Epidermal melanocyte (primary cell): Measurements from ENCODE around the gene PTGR2.
"Not testable (repeated sequence)": the region's sequence is repeated elsewhere in the genome, so short reads cannot be mapped to it uniquely, and the experiment has no call there.

Source experiments
- DNase-seq: peaks from one replicate; pipeline ENCODE4 v3.0.0; 2011; ENCODE audit warnings: low spot score; ENCODE audit not compliant: insufficient read length

The PTGR2 gene

DNA sequence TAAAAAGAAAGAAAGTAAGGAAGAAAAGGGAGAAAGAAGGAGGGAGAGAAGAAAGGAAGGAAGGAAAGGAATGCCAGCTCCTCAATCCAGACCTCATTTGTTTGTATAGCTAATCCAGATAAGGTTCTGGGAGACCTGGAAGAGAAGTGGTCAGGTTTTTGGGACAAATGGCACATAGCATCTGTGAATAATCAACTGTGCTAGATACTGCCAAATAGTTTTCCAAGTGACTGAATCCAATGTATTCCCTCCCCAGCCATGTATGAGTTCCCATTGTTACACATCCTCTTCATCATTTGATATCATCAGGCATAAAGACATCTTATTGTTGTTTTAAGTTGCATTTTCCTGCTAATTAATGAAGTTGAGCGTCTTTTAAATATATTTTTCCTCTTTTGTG, 18.6 kb upstream of the PTGR2 start:
- no peak for DNase-seq

DNA sequence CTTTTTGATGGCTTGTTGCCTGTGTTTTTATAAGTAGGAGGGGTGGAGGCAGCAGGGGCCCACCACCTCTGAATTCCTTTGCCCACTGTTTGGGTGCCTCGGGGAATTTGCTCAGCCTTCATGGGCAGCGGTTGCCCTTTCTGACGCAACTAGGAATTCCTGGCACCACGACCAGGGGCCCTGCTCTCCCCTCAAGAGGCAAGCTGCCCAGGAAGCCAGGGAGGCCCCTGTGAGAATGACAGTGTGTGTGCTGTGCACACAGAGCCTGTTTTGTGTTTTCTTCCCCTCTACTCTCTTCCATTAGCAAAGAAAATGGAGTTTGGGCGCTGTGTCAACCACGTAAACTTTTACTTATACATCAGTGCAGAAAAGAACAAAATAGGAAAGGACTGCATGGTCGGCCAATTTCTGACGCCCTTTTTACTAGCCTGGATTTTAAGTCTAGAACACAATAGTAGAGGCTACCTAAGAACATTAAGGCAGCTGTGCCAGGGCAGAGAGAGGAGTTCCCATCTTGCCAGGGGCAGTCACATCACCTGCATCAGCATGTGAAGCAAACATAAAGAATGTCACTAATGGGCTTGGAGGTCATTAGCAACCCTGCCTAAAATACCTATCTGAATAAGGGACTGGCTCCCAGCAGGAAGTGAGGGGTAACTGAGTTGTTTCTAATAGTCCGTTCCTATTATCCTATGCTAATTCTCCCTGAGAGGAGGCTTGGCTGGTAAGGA, 17.9 kb upstream of the PTGR2 start:
- peak; percentile 62 for DNase-seq

DNA sequence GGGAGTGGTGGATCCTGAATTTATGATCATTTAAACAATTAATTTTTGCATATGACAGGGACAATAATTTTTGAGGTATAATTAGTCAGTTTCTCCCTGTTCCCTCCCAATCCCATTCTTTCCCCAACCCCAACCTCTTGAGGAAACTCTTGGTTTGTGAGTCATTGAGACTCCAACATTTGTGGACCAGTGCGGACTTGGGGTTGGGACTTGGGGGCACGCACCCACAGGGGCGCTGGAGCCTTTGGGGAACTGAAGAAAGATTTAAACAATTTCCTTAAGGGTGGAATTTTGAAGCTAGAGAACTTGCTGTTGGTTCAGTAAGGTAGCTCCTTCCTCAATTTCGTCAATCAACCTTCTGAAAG, 17.4 kb upstream of the PTGR2 start:
- no peak for DNase-seq

DNA sequence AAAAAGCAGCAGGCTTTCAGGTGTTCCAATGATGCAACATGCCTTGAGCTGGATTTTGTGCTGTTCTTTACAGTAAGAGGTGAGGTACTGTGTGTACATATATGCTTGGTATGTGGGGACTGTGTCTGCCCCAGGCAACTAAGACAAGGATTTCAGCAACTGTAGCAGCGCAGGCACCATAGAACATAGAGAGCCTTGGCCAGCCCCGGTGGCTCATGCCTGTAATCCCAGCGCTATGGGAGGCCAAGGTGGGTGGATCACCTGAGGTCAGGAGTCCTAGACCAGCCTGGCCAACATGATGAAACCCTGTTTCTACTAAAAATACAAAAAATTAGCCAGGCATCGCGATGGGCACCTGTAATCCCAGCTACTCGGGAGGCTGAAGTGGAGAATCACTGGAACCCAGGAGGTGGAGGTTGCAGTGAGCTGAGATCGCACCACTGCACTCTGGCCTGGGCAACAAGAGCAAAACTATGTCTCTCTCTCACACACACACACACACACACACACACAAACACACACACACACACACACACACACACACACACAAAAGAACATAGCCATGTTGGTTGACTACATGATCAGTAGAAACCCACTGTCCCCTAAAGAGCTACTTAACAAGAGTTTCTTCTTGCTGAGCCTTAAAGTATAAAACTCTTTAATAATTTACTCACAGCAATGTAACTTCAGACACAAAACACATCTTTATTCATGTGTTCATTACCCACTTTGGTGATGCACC, 13.2 kb upstream of the PTGR2 start:
- not testable (repeated sequence) for DNase-seq

DNA sequence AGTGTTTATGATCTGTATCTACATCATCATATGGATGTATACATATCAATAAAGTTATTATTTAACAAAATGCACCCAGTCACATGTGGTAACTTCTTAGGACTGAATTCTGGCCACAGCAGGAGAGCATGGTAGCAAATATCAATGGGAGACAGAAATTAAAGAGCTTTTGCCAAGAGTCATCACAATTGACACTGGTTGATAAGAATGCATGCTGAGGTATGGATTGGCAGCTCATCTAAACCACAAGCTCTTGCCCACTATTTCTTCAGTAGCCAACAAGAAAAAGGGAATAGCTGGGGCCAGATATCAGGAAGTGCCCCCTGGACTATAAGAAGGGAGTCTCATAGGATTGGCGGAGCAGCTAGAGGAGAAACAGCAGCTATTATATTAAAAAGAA, 9.4 kb upstream of the PTGR2 start:
- DNase-seq = no peak

DNA sequence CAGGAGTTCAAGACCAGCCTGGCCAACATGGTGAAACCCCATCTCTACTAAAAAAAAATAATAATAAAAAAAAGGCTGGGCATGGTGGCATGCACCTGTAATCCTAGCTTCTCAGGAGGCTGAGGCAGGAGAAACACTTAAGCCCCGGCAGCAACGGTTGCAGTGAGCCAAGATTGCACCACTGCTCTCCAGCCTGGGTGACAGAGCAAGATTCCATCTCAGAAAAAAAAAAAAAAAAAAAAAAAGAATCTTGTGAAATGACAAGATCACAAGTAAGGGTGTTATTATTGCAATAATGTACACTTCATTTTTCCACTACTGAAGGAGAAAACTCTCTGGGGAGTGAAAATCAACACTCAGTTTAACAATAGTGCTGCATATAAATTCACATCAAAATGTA, 8.8 kb upstream of the PTGR2 start:
- DNase-seq = no peak

DNA sequence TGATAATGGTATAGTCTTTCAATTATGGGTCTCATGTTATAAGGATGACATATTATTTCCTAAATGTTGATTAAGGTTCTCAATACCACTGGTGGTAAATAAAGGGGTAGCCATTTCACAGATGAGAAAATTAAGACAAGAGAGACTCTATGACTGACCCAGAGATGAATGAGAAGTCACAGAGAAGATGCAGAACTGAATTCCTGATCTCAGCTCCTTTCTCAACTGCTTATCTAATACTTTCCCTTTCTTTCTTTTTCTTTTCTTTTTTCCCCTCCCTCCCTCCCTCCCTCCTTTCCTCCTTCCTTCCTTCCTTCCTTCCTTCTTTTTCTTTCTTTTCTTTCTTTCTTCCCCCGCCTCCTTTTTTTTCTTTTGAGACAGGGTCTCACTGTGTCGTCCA, 8.3 kb upstream of the PTGR2 start:
- no peak for DNase-seq

DNA sequence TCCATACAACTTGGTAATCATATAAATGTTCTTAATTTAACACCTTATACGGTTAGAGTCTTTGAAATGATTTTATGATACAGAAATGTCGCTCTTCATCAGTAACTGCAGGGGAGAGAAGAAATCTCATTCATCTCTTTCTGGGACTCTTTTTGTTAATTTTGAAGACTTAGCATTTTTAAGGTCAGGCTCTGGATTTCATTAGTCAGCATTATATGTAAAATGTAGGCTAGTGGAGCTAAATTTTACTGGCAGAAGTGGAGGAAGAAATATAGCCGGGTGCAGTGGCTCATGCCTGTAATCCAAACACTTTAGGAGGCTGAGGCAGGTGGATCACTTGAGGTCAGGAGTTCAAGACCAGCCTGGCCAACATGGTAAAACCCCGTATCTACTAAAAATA, 4.7 kb upstream of the PTGR2 start:
- no peak for DNase-seq

DNA sequence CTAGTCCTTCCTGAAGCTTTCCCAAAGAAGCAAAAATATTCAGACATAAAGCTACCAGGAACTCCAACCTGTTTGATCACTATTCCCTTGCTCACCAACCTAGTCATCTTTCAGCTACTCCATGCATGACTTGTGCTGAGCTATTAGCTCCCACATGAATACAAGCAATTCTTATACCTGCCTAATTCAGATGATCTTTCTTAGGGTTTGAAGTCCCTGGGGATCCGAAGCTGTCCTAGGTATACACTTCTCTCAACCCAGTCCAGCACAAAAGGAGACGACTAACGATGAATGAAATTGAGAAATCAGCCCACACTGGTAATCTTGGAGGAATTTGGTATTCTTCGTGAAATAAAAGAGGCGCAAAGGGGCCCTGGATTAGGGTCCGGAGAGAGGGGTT, 631 bp upstream of the PTGR2 start:
- DNase-seq = no peak

DNA sequence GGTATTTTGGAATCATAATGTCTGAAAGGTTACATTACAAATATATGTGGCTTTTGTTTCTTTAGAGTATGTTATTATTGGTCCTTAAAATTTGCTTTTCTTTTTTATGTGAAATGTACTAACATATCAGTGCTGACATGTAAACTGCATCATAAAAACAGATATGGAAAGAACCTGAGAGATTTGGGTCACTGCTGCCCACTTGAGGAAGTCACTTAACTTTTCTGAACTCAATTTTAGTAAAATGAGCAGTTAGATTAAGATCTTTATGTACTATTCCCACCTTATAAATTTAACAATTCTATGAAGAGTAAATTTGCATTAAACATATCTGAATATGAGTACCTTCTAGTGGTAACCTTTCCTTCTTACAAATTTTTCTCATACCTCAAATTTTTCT, 7.5 kb downstream of the PTGR2 start:
- no peak for DNase-seq

DNA sequence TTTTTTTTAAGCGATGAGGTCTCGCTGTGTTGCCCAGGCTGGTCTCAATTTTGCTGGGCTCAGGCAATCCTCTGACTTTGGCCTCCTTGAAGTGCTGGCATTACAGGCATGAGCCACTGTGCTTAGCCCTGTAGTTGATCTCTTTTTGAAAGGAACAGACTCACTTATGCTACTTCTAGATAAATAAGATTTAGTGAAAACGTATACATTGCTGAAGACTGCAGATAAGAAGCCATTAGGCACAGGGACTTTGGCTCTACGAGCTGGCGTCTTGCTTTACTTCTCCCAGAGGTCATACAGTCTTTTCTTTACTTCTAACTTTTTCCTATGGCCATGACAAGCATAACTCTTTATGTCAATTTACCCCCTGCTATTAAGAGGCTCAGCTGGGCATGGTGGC, 9.4 kb downstream of the PTGR2 start:
- DNase-seq = no peak

DNA sequence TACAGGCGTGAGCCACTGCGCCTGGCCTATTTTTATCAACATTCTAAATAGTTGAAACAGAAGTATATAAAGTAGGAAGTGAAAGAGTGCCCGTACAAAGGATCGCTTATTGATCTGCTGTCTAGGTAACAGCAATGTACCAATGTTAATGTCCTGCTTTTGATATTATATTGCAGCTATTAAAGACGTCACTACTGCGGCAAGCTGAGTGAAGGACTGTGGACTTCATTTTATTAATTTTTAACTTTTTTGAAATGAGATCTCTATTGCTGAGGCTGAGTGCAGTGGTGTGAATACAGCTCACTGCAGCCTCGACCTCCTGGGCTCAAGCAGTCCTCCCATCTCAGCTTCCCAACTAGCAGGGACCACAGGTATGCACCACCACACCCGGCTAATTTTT, 10.8 kb downstream of the PTGR2 start:
- no peak for DNase-seq

DNA sequence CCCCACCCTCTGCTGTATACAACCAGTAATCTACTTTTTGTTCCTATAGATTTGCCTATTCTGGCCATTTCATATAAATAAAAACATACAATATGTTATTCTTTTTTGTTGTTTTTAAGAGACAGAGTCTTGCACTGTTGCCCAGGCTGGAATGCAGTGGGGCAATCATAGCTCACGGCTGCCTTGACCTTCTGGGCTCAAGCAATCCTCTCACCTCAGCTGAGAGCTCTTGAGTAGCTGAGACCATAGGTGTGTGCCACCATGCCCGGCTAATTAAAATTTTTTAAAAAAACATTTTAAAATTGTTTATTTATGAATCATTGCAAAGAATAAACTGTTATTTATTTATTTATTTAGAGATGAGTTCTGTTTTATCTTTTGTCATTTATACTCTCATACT, 11.6 kb downstream of the PTGR2 start:
- DNase-seq = no peak

DNA sequence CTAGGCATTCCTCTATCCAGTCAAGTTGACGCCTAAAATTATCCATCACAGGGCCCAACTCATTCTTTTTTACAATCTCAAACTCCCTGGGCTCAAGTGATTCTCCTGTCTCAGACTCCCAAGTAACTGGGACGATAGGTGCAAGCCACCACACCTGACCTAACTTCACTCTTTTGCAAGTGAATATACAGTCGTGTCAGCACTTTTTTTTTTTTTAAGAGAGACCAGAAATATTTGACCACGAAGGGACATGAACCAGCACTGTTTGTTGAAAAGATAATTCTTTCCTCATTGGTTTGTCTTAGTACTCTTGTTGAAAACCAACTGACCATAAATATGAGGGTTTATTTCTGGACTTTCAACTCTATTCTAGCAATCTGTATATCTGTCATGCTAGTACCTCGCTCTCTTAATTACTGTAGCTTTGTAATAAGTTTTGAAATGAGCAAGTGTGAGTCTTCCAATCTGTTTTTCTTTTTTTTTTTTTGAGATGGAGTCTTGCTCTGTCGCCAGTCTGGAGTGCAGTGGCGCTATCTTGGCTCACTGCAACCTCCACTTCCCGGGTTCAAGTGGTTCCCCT, 14.0 kb downstream of the PTGR2 start:
- no peak for DNase-seq

DNA sequence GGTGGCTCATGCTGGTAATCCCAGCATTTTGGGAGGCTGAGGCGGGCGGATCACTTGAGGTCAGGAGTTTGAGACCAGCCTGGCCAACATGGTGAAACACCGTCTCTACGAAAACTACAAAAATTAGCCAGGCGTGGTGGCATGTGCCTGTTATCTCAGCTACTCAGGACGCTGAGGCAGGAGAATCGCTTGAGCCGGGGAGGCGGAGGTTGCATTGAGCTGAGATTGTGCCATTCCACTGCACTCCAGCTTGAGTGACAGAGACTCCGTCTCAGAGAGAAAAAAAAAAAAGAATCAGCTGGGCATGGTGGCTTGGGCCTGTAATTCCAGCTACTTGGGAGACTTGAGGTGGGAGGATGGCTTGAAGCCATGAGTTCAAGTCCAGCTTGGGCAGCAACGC, 18.1 kb downstream of the PTGR2 start:
- DNase-seq = not testable (repeated sequence)

DNA sequence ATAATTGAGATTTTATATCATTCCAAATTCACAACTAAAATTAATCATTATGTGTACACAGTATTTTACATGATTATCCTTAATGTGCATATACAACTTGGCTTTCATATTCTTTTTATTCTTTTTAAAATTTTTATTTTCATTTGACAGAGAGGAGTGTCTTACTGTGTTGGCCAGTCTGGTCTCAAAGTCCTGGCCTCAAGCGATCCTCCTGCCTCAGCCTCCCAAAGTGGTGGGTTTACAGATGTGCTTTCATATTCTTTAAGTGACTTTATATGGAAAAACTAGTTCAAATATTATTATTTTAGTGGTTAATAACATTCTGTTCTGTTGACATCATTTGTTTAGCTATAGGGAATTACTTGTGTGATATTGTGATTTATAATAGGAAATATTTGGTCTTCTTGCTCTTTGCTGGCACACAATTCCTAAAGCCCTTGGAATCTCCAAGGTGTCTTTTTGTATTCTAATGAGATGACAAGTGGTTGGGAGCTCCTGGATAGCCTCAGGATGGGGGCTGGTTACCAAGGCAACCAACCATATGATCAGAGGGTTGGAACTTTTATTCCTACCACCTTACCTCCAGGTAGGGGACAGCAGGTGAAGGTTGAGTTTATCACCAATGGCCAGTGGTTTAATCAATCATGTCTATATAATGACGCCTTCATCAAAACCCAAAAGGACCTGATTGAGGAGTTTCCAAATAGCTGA, 19.0 kb downstream of the PTGR2 start:
- DNase-seq = no peak

DNA sequence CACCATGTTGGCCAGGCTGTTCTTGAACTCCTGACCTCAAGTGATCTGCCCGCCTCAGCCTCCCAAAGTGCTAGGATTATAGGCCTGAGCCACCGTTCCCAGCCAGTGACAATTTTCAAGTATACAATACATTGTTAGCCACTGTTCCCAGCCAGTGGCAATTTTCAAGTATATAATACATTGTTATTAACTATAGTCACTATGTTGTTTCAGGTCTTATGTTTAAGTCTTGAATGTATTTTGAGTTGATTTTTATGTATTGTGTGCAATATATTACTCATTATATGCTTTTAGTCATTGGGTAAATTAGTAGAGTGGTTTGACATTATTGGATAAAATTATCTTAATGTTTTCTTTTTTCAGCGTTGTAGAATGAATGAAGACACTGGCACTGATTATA, 22.0 kb downstream of the PTGR2 start:
- no peak for DNase-seq

DNA sequence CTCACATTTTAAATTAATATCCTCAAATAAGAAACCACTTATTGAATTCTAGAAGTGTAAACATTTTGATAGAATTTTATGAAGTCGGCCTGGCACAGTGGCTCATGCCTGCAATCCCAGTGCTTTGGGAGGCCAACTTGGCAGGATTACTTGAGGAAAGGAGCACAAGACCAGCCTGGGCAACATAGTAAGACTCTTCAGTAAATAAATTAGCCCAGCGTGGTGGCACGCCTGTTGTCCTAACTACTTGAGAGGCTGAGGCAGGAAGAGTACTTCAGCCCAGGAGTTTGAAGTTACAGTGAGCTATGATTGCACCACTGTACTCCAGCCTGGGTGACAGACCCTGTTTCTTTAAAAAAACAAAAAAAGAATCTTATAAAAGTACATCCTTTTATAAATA, 26.2 kb downstream of the PTGR2 start:
- DNase-seq = no peak

DNA sequence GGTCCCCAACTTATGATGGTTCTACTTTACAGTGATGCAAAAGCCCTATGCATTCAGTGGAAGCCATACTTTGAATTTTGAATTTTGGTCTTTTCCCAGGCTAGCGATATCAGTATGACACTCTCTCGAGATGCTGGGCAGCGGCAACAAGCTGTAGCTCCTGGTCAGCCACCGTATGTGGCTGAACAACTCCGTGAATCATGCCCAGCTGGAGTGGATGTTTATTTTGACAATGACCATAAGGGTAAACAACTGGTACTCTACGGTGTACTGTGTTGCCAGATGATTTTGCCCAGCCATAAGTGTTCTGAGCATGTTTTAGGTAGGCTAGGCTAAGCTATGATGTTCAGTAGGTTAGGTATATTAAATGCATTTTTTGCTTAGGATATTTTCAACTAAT, 26.8 kb downstream of the PTGR2 start:
- DNase-seq = no peak

DNA sequence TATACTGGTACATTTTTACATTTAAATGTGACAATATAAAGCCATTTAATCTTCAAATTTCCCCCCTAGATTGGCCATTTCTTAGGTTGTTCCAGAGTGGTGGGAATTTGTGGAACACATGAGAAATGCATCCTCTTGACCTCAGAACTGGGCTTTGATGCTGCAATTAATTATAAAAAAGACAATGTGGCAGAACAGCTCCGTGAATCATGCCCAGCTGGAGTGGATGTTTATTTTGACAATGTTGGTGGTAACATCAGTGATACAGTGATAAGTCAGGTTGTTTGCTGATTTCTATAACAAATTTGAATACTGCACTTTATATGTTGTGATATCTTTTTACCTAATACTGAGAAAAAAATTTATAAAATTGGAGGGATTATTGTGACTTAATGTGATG, 27.4 kb downstream of the PTGR2 start:
- DNase-seq = no peak

DNA sequence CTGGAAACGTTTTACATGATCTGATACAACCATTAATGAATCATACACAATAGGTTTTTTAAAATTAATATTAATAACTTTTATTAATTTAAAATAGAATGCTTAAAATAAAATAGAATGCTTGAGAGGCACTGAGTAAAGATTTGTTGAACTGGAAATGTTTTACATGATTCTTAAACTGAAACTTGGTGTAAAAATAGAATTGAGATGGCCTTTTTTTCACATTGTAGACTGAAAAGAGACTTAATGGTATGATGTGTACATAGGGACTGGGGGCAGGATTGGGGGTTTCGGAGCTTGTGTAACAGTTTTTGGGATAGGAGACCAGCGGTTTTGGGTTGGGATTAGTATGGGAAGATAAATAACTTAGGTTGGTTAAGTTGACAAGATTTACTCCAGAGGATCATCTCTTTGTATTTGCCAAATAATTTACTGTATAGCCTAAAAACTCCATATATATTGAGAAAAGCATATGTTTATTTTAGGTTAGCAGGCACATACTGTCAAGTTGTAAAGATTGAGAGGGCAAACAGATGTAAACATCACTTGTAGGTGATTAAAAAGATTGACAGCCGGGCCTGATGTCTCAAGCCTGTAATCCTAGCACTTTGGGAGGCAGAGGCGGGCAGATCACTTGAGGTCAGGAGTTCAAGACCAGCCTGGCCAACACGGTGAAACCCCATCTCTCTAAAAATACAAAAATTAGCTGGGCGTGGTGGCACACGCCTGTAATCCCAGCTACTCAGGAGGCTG, 33.0 kb downstream of the PTGR2 start:
- DNase-seq = no peak
